ENCODE results near the gene AGAP9.
A peak's percentile ranks its signal among the peaks of the same experiment; 100 is the strongest.
"Not testable (repeated sequence)": the region's sequence is repeated elsewhere in the genome, so short reads cannot be mapped to it uniquely, and the experiment has no call there.

Gene AGAP9

DNA sequence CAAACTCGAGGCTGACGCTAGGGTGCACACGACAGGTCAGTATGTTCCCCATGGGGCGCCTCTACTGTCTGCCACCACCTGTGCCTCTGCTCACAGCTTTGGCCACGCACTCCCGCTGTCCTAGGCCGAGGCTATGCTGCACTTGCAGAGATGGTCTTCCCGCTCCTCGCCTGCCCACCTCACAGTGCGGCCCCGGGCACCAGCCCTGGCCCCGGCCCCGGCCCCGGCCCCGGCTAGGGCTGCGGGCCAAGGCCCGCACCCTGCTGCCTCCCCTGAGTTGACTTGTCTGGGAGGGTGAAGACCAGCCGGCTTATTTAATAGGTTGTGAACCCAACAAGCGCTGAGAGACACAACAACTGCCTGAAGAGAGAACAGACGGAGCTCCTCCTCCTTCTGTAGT is at the start of gene AGAP9:
Gene AGAP9 (minus strand): TSS at position 164 of the 400 bp plus-strand sequence. CDS start 112 bp downstream, at position 52.
- not testable (repeated sequence) for DNase-seq

DNA sequence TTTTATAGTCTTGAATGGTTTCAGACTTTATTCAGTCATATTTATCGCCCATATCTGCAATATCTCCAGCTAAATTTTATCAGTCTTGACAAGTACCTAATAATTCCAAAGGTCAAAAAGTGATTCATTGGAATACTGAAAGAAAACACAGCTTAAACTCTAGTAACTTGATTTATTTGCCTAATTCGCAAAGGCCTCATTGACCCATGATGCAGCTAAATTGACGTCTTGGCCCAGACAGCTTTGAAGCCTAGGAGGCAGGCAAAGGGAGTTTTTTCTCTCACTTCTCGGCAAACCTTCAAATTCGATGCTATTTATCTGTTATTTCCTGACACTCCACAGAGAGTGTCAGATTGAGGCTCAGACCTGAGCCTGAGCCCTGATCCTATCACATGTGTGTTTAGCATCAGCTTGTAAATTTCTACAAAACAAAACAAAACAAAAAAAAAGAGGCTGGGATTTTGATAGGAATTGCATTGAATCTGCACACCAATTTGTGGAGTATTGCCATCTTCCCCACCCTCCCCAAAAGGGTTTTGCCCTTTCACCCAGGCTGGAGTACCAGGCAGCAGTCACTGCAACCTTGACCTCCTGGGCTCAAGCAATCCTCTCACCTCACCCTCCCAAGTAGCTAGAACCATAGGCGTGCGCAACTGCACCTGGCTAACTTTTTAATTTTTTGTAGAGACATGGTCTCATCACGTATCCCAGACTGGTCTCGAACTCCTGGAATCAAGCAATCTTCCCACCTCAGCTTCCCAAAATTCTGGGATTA is 47.9 kb upstream of the AGAP9 start:
- not testable (repeated sequence) for DNase-seq

DNA sequence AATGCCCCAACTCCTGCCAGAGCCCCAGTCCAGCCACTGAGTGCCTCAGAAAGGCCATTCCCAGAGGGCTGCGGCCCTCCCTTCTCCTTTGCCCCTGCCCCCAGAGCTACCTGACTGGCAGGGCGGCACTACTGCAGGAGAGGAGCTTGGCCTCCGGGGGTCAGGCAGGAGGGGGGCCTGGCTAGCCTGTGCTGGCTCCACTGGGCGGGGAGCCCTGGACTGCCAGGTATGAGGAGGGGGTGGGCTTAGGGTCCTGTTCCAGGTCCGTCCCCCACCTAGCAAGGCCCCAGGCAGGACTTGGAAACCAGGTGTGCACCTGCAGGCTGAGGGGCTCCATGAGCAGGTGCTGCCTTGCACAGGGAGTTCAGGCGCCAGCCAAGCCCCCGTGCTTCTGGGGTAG is 43.3 kb upstream of the AGAP9 start:
- not testable (repeated sequence) for DNase-seq

DNA sequence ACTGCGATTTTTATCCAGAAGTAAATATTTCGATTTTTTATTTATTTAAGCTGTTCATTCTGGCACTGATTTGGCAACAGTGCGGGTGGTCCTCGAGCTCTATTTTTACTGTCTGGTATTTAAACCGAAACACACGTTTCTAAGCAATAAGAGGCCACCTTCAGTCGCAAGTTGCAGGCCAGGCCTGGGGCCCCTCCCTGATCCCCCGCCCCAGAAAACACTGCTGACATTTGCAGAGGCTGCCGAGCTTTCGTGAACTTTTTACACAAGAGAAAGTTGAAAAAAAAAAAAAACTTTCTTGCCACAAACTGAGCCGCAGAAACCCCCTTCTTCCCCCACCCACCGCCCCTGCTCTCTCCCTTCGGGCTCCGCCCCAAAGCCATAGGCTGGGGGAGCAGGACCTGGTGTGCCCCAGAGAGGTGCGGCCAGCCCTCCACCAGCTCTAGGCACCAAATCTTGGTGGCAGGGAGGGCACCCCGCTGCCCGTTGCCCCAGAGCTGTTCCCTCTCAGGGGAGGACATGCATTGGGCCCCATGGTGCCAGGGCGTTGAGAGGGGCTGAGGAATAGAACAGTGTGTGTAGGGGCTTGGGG is 42.8 kb upstream of the AGAP9 start:
- DNase-seq = not testable (repeated sequence)

DNA sequence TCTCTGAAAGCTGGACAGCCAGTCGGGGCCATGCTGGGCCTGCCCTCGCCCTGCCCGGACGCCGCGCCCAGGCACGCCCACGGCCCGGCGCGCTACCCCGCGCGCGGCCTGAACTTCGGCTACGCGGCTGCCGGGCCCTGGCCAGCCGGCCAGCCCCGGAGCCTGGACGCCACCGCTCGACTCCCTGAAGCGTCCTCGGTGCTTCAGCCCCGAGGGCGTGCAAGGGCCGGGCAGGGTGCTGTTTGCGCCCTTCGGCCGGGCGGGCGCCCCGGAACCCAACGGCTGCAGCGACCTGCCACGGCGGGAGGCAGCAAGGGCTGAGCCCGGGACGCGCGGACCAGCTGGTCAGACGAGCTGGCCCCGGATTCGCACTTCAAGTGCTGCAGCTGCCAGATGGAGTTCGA is 42.1 kb upstream of the AGAP9 start:
- not testable (repeated sequence) for DNase-seq

DNA sequence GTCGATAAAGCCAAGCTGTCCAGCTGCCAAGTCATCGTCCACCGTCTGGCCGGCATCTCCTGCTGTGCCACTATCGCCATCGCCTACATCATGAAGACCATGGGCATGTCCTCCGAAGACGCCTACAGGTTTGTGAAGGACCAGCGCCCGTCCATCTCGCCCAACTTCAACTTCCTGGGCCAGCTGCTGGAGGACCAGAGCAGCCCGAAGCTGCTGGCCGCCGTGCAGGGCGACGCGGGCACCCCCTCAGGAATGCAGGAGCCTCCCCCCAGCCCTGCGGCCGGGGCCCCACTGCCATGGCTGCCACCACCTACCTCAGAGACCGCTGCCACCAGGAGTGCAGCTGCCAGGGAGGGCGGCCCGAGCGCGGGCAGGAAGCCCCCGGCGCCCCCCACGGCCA is 41.5 kb upstream of the AGAP9 start:
- not testable (repeated sequence) for DNase-seq

DNA sequence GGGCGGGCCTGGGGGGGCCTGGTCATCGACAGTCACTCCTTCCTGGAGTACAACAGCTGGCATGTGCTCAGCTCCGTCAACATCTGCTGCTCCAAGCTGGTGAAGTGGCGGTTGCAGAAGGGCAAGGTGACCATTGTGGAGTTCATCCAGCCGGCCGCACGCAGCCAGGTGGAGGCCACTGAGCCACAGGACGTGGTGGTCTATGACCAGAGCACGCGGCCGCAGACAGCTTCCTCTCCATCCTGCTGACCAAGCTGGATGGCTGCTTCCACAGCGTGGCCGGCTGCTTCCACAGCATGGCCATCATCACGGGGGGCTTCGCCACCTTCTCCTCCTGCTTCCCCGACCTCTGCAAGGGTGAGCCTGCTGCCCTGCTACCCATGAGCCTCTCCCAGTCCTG is 40.9 kb upstream of the AGAP9 start:
- not testable (repeated sequence) for DNase-seq

DNA sequence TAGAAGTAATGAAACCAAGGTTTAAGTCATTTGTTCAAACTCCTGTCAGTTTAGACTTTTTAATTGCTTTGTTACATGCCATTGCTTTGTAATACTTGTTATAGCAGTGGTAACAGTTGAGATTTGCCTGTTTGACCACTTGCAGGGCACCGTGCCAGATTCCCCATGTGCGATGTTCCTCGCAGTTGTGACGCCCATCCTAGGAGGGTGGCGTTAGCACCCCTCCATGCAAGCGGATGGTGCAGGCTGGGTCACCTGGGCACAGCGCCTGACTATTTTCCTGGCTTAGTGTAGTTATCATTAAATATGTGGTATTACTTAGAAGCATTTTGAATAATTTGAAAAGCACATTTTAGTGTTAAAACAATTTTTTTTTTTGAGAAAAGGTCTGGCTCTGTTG is 37.0 kb upstream of the AGAP9 start:
- not testable (repeated sequence) for DNase-seq

DNA sequence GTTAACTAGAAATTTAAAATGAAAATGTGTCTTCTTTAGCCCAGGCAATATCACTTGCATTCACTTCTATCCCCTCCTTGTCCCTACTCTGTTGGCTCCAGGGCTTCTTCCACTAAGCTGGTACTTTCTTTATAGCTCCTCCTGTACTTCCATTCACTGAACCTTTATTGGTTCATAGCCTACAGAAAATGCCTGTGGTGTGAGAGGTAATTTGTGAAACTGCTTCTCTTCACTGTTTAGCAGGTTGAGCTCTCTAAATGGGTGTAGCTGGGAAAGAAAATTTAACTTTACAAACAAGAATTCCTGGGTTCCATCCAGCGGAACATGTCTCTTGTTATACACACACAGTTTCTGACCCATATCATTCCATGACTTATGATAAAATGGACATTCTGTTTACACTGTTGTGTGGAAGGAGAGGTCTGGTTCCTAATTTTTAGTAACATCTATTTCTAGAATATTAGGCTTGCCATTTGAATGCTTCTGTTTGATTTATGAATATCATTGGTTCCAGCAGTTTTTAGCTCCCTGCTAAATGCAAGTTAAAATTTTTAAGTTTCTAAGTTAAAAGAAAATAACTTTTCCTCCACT is 36.4 kb upstream of the AGAP9 start:
- DNase-seq = not testable (repeated sequence)

DNA sequence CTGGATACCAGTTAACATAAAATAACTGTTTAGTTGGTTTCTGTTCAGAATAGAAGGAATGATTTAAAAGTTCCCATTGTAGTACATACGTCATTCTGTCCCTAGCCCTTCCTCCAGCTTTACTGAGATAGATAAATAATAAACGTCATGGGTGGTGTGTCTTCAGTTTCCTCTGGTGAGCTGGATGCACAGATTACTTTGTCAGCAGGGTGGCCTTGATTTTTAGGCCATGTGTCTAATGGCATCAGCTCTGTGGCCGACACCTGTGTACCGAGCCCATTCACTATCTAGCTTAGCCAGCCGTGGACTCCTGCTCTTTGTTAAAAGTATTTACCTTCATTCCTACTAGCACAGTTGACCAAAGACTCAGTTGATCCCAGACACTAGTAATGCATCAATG is 34.7 kb upstream of the AGAP9 start:
- peak in 1 of 2 donors; percentile 17 for DNase-seq

DNA sequence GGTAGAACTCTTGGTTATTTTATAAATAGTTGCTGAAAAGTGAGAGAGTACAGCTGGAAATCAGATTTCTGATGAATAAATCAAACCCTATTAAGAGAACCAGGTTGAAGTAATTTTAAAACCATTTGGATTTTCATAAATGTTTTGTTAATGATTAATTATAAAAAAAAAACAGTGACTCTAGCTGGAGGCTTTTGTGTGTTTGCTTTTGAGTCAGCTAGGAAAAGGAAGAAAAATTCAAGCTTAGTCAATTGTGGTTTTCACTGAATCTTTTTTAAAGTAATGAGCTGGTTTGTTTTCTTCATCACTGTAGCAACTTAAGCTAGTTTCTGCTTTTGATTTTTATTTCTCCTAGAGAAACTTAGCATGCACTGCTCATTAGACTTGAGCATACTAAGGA is 34.2 kb upstream of the AGAP9 start:
- not testable (repeated sequence) for DNase-seq

DNA sequence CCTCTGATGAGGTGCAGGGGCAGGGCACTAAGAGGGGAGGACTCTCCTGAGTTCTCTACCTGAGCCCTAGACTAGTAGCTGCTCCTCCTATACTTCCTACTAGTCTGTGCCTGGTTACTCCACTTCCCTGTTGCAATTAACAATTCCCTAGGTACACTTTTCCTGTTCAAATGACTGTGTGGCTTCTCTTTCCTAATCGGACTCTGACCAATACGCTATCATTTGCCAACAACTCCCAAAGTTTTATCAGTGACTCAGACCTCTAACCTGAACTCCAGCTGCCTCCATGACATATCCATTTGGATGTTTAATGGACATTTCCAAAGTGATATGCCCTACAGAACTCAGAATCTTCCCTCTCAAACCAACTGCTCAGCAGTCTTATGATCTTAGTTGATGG is 31.9 kb upstream of the AGAP9 start:
- DNase-seq = not testable (repeated sequence)

DNA sequence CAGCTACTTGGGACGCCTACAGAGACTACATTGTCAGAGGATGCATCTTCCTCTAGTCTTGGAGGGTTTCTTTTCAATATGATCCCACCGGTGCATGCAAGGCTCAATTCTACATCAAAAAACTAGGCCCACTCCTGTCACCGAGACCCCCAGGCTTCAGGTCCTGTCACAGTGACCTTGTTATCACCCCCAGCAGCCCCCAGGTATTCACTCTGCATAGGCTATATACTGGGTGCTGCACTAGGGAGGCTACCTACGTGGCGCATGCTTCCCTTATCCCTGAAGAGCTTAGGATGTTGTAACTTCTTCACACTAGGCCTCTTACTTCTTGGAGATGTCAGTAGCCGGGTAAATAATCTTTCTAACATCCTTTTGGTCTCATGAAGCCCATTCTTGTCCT is 31.1 kb upstream of the AGAP9 start:
- DNase-seq = not testable (repeated sequence)

DNA sequence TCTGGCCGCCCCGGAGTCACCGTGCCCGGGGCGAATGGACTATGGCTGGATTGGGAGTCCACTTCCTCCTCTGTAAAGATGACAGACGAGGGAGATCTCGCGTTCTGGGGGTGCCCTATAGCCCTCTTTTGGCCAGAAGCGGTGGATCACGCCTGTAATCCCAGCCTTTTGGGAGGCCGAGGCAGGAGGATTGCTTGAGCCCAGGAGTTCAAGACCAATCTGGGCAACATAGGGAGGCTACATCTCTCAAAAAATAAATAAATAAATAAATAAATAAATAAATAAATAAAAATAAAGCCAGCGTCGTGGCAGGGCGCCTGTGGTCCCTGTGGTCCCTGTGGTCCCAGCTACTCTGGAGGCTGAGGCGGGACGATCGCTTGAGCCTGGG is 30.4 kb upstream of the AGAP9 start:
- DNase-seq = not testable (repeated sequence)

DNA sequence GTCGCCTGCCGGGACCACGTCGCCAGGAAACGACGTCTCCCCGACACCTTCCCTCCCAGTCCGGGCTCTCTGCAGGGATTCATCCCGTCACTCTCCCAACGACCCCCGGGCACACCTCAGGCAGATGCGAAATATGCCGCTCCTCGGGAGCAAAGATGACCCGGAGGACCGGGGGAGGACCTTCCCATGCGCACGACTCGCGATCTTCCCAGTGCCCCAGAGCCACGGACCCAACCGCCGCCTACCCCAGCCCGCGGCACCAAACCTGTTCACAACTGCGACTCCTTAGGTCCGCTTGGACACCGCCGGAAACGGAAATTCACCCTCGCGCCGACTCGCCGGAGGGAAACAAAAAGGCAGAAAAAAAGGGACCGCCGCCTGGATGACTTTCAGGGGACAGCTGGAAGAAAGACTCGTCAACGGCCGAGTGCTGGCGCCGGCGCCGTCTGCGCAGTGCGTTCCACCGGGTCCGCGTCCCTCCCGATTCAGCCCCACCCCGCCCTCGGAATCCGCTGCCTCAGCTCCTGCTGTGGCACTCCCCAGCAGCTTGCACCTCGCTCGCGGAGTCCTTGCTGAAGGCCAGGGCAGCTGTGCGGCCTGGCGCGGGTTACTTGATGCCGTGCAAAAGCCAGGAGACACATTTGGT is 29.9 kb upstream of the AGAP9 start:
- DNase-seq = peak; percentile 74 to 84

DNA sequence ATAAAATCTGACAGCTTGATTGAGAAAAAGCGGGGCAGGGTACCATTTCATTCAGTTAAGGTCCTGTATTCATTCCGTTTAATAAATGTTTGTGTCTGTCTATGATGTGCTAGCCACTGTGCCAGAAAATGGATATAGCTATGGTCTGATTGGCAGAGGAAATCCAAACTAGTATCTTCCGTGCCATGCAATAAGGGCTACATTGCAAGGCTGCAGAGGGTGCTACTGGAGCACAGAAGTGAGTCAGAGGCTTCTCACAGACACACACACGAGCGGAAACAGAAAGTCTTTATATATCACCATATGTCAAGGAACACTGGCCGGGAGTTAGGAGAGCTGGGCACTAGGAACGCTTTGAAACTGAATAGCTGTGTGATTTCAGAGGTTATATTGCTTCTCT is 29.3 kb upstream of the AGAP9 start:
- DNase-seq = peak; percentile 50 to 53

DNA sequence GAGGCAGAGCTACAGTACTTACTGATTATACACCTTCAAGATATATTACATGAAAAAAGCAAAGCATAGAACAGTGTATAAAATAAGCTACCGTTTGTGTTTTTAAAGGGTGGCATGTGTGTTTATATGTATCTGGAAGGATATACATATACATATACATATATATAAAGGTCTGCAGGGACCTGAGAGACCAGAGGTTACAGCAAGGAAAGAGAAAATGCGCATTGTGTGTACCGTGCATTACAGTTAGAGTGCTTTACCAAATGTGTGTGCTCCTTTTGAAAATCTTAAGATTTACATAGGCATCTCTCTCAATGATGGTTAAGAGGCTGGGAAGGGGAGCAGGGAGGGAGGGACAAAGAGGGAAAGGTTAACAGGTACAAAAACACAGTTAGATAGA is 23.8 kb upstream of the AGAP9 start:
- DNase-seq = not testable (repeated sequence)

DNA sequence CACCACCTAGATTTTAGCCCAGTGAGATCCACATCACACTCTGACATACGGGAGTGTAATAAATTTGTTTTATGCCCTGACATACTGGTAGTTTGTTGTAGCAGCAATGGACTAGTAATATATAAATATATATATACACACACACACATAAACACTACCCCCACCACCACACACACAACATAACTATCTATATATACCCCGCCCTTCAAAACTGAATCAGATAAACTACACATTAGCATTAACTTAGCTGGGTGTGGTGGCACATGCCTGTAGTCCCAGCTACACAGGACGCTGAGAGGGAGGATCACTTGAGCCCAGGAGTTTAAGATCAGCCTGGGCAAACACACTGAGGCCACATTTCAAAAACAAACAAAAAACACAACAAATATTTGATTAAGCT is 13.0 kb upstream of the AGAP9 start:
- DNase-seq = not testable (repeated sequence)

DNA sequence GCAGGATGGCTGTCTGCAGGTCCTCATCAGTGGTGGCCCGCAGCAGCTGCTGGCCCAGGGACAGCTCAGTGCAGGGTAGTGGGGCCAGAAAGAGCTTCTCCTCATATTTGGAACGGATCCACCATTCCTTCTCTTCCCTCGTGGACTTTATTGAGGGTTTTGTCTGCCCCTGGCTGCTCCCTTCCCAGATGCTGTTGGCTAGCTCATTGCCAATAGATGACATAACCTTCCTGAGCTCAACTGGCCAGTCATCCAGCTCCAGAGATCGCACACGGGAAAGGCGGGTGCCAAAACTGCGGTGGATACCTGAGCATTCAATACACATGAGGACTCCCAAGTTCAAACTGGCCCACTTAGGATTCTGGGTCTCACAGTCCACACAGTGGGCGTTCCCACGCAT is 21.1 kb downstream of the AGAP9 start:
- DNase-seq = not testable (repeated sequence)

DNA sequence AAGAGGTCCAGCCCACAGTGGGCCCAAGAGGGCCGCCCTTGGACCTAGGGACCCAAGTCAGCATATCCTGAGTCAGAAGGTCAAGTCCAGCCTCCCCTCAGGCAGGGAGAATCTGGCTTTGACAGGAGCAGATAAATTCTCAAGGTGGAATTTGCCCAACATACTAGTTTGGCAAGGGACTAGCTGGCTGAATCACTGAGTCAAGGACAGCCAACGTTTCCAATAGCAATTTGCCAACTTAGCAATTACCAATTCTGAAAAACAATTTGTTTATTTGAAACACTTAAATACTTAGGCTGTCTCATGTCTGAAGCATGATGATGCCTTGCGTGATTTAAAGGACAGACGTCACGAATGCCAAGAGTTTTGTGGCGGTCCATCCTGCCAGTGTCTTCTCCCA is 29.2 kb downstream of the AGAP9 start:
- not testable (repeated sequence) for DNase-seq

DNA sequence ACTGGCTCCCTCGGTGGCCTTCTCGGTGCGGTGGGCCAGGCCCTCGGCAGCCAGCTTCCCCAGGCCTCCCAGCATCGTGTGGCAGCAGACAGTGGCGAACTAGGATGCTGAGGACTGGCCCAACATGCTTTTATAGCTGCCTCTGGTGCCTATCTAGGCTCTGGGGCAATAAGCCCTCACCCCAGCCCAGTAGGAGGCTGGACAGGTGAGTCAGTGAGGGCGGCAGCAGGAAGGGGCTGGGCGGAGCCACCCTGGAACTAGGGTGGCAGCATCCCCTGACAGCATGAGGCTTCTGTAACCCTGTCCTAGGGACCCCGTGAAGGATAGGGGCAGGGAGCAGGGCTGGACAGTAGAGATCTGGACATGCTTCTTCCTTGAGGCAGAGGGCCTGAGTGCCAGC is 31.8 kb downstream of the AGAP9 start, which contains the start of gene FAM25G:
Gene FAM25G (minus strand): TSS at position 101 of the 400 bp plus-strand sequence. CDS start 26 bp downstream, at position 75.
- not testable (repeated sequence) for DNase-seq

DNA sequence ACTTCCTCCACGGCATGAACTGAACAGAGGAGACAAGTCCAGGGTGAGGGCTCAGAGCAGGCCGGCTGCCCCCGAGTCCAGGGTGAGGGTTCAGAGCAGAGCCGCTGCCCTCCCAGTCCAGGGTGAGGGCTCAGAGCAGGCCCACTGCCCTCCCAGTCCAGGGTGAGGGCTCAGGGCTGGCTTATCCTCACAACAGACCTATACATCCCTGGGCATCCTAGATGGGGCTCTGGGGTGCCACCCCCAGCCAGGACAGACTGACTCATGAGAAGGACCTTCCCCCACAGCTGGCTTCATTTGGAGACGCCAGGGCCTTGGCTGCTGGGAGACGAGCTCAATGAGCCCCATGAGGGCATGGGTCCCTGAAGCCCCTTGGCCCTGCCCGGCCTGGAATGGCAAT is 33.8 kb downstream of the AGAP9 start:
- DNase-seq = not testable (repeated sequence)

DNA sequence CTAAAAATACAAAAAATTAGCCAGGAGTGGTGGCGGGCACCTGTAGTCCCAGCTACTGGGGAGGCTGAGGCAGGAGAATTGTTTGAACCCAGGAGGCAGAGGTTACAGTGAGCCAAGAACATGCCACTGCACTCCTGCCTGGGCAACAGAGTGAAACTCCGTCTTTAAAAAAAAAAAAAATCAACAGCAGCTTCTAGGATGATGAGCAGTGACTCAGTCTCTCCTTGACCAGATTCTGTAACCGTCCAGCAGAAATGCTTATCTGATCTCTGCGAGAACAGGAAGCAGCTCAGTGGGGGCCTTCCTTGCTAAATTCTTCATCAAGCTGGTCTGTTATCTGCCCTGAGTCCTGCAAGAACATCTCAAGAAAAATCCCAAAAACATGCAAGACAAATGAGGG is 37.5 kb downstream of the AGAP9 start:
- DNase-seq = not testable (repeated sequence)
